ENCODE data around the gene INTS1.

Gene INTS1

GRCh38 chr7:1454542-1454941, 49.6 kb downstream of the INTS1 start:
- FAIRE-seq = no peak
- no peak for TF ChIP-seq CTCF (IDR thresholded peaks at IDR 0.05; ENCODE audit: insufficient read depth, missing control alignments)

GRCh38 chr7:1452205-1452604, 52.0 kb downstream of the INTS1 start:
- DNase-seq (ENCODE audit: insufficient read length, low spot score) (no peak), FAIRE-seq (no peak)
- TF ChIP-seq CTCF (IDR thresholded peaks at IDR 0.05; ENCODE audit: insufficient read depth, missing control alignments) = no peak

More at GRCh38 chr7:1454542-1454941, 49.6 kb downstream of the INTS1 start:
- no peak for DNase-seq (ENCODE audit: insufficient read length, low spot score)

GRCh38 chr7:1450987-1451386, 53.2 kb downstream of the INTS1 start:
- no peak for DNase-seq (ENCODE audit: insufficient read length, low spot score)
- FAIRE-seq = no peak
- no peak for TF ChIP-seq CTCF (IDR thresholded peaks at IDR 0.05; ENCODE audit: insufficient read depth, missing control alignments)

DNA sequence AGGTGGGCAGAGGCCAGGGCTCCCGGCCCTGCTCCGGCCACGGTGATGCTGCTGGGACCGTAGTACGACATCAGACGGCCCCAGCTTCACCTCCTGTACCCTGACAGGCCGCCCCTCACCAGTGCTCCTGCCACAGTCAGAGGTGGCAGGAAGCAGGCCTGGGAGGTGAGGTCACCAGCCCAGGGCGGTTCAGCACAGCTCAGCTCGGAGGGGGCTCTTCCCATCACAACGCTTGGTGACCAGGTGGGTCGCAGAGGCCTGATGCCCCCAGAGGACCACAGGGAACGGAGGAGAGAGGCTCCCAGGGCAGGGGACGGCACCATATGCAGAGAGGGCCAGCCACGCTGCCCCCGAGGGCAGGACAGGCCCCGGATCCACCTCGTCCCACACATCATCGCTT, 53.8 kb downstream of the INTS1 start:
- no peak for DNase-seq (ENCODE audit: insufficient read length, low spot score)
- no peak for FAIRE-seq
- no peak for TF ChIP-seq CTCF (IDR thresholded peaks at IDR 0.05; ENCODE audit: insufficient read depth, missing control alignments)

- FAIRE-seq (no peak), DNase-seq (ENCODE audit: insufficient read length, low spot score) (no peak)
- no peak for TF ChIP-seq CTCF (IDR thresholded peaks at IDR 0.05; ENCODE audit: insufficient read depth, missing control alignments)
These were observed 54.2 kb downstream of the INTS1 start for GRCh38 chr7:1449951-1450350.

DNA sequence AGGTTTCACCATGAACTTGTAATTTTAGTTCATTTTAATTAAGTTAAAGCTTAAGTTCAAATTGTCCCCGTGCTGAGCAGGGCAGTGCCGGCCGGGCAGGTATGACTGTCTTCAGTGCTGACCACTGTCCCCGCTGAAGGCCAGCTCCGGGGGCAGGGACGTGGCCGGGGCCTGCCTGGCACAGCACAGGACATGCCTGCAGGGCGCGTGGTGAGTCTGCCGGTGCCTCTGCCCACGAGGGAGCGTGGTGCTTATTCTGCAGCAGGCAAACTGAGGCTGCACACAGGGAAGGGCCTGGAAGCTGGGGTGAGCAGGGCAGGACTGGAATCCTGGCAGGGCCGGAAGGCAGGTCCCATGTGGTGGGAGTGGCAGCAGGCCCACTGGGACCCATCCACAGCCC, 54.7 kb downstream of the INTS1 start:
- FAIRE-seq = no peak
- DNase-seq (ENCODE audit: insufficient read length, low spot score) = no peak
- no peak for TF ChIP-seq CTCF (IDR thresholded peaks at IDR 0.05; ENCODE audit: insufficient read depth, missing control alignments)

DNA sequence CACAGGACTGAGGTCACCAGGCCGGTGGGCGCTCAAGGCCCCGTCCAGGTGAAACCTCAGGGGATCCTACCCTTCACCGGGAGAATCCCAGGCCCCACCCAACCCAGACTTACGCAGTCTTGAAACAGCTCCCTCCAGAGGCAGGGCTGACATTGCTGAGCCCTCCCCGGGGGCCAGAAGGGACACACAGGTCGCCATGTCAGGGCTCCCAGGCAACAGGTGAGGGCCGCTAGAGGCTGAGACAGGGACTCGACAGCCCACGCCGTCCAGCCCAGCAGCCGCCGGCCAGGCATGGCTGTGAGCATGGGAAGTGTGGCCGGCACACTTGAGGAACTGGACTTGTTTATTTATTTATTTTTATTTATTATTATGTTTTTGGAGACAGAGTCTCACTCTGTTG, 55.2 kb downstream of the INTS1 start:
- DNase-seq (ENCODE audit: insufficient read length, low spot score) (no peak), FAIRE-seq (no peak)
- TF ChIP-seq CTCF (IDR thresholded peaks at IDR 0.05; ENCODE audit: insufficient read depth, missing control alignments) = no peak

Data from D721Med (cell line).